Fibroblast of pulmonary artery (primary cell): Measurements from ENCODE around the gene RAP1A.
"Not testable (repeated sequence)": the region's sequence is repeated elsewhere in the genome, so short reads cannot be mapped to it uniquely, and the experiment has no call there.

ENCODE experiments used
- DNase-seq: peaks from one replicate; pipeline ENCODE4 v3.0.0-alpha.2; 2010; ENCODE audit warnings: low read depth
- H3K4me3 ChIP-seq: replicated peaks from 2 replicates; pipeline ENCODE4 v1.5.1; 2011; ENCODE audit warnings: low read depth, mild to moderate bottlenecking, control low read depth, low read length, moderate library complexity
- TF ChIP-seq, protein P1 (sequence below): IDR thresholded peaks from 2 replicates; pipeline ENCODE4 v1.5.1; 2011; ENCODE audit warnings: mild to moderate bottlenecking, control low read depth, low read length, inconsistent platforms; ENCODE audit errors: missing control alignments

RAP1A gene

GRCh38 chr1:111628153-111628552 is 8.6 kb downstream of the RAP1A start:
- TF ChIP-seq, protein P1, sequence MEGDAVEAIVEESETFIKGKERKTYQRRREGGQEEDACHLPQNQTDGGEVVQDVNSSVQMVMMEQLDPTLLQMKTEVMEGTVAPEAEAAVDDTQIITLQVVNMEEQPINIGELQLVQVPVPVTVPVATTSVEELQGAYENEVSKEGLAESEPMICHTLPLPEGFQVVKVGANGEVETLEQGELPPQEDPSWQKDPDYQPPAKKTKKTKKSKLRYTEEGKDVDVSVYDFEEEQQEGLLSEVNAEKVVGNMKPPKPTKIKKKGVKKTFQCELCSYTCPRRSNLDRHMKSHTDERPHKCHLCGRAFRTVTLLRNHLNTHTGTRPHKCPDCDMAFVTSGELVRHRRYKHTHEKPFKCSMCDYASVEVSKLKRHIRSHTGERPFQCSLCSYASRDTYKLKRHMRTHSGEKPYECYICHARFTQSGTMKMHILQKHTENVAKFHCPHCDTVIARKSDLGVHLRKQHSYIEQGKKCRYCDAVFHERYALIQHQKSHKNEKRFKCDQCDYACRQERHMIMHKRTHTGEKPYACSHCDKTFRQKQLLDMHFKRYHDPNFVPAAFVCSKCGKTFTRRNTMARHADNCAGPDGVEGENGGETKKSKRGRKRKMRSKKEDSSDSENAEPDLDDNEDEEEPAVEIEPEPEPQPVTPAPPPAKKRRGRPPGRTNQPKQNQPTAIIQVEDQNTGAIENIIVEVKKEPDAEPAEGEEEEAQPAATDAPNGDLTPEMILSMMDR, result no peak
- DNase-seq, result no peak
- H3K4me3 ChIP-seq, result no peak overlapping the region

DNA sequence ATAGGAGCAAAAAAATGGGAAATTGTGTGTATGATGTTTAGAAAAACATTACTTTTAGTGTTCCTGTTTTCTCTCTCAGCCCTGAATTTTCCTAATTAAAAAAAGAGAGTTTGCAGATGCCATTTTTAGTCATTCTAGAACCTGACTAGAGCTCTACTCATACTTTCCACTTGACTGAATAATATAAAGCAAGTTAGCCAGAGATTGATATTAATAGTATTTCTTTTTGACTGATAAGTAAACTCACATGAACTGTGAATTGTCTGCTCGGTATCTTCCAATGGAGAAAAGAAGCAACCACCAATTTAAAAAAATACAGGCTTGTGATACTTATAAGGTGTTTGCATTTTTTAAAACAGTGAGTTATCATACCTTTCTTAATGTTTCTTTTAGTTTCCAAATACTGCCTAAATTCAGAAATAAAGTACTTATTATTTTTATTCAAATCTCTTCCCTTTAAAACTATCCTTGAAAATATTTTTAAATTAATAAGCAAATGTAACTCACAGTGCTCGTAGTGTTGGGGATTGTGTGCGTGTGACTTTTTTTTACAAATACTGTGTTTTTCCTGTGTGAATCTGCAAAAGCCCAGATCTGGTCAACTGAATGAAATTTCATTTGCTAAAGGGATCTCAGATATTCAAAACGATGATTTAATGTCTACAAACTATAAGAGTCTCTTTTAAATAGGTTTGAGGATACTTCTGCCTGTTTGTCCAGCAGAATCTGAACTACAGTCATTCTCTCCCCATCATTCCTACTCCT is 9.8 kb downstream of the RAP1A start:
- no peak overlapping the region for H3K4me3 ChIP-seq
- no peak for DNase-seq
- TF ChIP-seq, protein P1, result no peak

DNA sequence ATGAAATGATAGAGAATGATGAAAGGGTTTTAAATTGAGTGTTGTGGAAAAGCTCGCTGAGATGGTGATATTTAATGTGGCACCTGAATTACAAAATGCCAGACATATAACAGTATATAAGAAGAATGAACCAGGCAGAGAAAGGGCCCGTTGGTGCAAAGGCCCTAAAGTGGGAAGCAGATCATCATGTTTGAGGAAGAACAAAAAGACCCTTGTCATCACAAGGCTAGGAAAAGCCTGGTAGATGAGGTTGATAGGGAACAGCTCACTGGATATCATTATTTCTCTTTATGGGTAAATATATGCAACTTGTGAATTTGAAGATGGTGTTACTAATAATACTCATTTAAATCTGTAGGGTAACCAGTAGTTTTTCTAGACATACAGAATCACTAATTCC is 11.0 kb downstream of the RAP1A start:
- H3K4me3 ChIP-seq, result no peak overlapping the region
- TF ChIP-seq, protein P1, result no peak
- no peak for DNase-seq

DNA sequence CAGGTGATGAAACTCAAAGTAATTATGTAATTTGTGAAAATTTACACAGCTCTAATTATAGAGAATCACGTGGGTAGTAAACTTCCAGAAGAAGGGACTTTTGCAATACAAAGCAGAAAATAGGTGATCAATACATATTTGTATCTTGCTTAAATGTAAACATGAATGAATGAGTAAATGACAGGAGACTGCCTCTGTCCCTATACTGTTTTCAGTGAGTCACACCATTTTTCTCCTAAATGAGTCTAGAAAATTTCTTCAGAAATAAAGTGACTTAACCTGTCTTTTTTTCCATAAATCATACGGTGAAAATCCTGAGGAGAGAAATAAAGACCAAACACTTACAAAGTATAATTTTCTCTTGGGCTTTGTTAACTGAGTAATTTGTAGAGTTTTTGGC is 11.9 kb downstream of the RAP1A start:
- DNase-seq, result no peak
- TF ChIP-seq, protein P1, result no peak
- no peak overlapping the region for H3K4me3 ChIP-seq

DNA sequence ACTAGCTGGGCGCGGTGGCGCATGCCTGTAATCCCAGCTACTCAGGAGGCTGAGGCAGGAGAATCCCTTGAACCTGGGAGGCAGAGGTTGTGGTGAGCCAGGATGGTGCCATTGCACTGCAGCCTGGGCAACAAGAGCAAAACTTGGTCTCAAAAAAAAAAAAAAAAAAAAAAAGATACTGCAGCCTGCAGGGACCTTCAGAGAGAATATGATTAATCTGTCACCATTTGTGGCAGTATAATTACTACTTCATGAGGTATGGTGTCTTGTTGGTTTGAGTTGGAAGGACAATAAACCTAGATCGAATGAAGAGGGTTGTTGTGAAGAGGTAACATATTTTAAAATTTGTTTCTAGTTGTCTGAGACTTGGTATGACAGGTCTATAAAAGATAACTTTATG is 13.2 kb downstream of the RAP1A start:
- H3K4me3 ChIP-seq, DNase-seq: not testable (repeated sequence)

- no peak for DNase-seq
- TF ChIP-seq, protein P1, result no peak
- H3K4me3 ChIP-seq, result no peak overlapping the region
Observed at GRCh38 chr1:111633736-111634247, 14.2 kb downstream of the RAP1A start.

DNA sequence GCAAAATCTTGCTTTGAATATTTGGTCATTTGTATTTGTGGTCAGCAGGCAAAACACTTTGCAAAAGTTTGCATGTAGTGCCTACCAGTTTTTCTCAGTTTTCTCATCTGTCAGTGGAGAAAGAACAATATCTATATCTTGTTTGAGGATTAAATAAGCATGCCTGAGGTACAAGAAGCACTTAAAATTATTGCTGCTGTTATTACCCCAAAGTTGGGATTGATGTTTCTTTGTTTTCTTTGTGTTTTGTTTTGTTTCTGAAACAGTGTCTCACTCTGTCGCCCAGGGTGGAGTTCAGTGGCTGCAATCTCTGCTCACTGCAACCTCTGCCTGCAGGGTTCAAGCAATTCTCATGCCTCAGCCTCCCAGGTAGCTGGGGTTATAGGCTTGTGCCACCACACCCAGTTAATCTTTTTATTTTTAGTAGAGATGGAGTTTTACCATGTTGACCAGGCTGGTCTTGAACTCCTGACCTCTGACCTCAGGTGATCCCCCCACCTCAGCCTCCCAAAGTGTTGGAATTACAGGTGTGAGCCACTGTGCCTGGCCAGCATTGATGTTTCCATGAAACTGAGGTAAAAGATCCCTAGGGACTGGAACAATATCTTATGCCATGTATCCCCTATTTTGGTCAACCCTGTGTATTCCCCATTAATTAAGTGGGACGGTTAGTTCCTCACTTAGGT is 15.9 kb downstream of the RAP1A start:
- no peak overlapping the region for H3K4me3 ChIP-seq
- DNase-seq, result no peak
- TF ChIP-seq, protein P1, result no peak
